ENCODE results near the gene TNS3. TPM values are rescaled to one million over a fixed set of nuclear protein-coding genes. Genes with fewer than 3 reads are reported as not detected.

The TNS3 gene
- polyA plus RNA-seq, 3 donors = 5.2 to 30.3 (median 7.9) TPM

DNA sequence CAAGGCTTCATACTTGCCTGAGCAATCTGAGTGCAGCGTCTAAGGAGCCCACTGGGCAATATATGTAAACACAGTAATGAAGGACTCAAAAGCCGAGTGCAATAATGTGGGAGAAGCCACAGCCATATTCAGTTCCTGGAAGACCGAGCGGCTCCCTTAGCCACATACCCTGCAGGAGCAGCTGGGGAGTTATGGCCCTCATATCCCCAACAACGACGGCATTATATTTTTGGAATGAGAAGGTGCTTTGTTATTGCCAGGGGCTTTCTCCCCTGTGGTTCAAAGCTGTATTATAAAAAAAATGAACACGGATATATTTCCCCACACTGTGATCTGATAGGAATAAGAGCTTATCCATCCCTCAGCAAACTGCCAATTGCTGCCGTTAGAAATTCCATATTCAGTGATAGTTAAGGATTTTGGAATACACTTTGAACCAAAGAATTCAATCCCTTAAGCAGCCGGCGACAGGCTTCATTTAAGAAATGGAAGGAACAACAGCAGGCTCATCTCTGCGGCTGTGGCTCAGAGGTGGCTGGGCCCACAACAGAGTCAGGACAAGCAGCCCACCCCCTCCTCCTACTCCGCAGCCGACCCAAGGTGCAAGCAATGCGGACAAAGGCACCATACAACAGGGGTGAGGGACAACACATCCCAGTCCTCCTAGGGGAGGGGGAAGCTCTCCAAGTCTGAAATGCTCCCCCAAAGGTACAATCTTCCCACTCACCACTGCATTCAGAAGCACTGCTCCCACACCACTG is 77.2 kb downstream of the TNS3 start:
- Histone ChIP-seq H3K9ac (ENCODE audit: insufficient read depth, low read length, poor library complexity, severe bottlenecking) (no peak overlapping the region), H2AFZ (ENCODE audit: insufficient read depth, low read depth, low read length, poor library complexity, severe bottlenecking) (no peak overlapping the region), H3K27ac (ENCODE audit: low read depth in 1 of 2, low read length in 2 of 2) (peak overlapping the region; percentile 59 to 78), H3K4me1 (ENCODE audit: control insufficient read depth in 1 of 2, insufficient read depth in 2 of 2, low read length in 2 of 2) (peaks cover 32 to 45% of the 10 kb centered on the region in 2 donors), H3K9me3 (replicated peaks in 1 of 2; ENCODE audit: control insufficient read depth in 1 of 2, insufficient read depth in 1 of 2, low read length in 2 of 2) (peaks cover 0 to 3% of the 10 kb centered on the region in 2 donors), H3K4me3 (replicated peaks in 1 of 3; ENCODE audit: low read depth in 2 of 3, low read length in 3 of 3) (no peak overlapping the region), H3K79me2 (ENCODE audit: insufficient read depth, low read length) (peaks cover 96% of the 10 kb centered on the region), H3K27me3 (ENCODE audit: control insufficient read depth in 2 of 2, insufficient read depth in 2 of 2, low read length in 2 of 2) (no peaks in the 10 kb centered on the region), H3K36me3 (replicated peaks in 1 of 2; ENCODE audit: control insufficient read depth in 1 of 2, insufficient read depth in 2 of 2, low read length in 2 of 2) (peaks cover 29 to 82% of the 10 kb centered on the region in 2 donors), H3K4me2 (replicated peaks; ENCODE audit: extremely low read depth, low read length, poor library complexity, severe bottlenecking) (no peak overlapping the region), H4K20me1 (ENCODE audit: insufficient read depth, low read length) (peaks cover 94% of the 10 kb centered on the region)
- TF ChIP-seq, protein P1, sequence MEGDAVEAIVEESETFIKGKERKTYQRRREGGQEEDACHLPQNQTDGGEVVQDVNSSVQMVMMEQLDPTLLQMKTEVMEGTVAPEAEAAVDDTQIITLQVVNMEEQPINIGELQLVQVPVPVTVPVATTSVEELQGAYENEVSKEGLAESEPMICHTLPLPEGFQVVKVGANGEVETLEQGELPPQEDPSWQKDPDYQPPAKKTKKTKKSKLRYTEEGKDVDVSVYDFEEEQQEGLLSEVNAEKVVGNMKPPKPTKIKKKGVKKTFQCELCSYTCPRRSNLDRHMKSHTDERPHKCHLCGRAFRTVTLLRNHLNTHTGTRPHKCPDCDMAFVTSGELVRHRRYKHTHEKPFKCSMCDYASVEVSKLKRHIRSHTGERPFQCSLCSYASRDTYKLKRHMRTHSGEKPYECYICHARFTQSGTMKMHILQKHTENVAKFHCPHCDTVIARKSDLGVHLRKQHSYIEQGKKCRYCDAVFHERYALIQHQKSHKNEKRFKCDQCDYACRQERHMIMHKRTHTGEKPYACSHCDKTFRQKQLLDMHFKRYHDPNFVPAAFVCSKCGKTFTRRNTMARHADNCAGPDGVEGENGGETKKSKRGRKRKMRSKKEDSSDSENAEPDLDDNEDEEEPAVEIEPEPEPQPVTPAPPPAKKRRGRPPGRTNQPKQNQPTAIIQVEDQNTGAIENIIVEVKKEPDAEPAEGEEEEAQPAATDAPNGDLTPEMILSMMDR (IDR thresholded peaks at IDR 0.05) = no peak
- peaks cover 59 to 69% of the 10 kb centered on the region in 2 donors for H3K36me3 Mint-ChIP-seq
- DNase-seq = no peak
- H3K4me1 Mint-ChIP-seq = peaks cover 55% of the 10 kb centered on the region
- H3K4me3 Mint-ChIP-seq = no peak overlapping the region
- peaks cover 0 to 4% (median 1%) of the 10 kb centered on the region in 7 donors for H3K9me3 Mint-ChIP-seq
- intact Hi-C loops (cut with micrococcal nuclease) = loop anchor here in 1 of 2 donors (5.0 kb wide), 1 partner anchor 52 kb away; no protein-coding TSS in a partner anchor
- no peaks in the 10 kb centered on the region for H3K27me3 Mint-ChIP-seq (ENCODE audit: low read depth in 3 of 3)
- WGBS (ENCODE audit: insufficient coverage) = 94% methylated on average over 3 of the region's 14 CpGs
- peak overlapping the region; percentile 58 to 93 (median 74) for H3K27ac Mint-ChIP-seq

DNA sequence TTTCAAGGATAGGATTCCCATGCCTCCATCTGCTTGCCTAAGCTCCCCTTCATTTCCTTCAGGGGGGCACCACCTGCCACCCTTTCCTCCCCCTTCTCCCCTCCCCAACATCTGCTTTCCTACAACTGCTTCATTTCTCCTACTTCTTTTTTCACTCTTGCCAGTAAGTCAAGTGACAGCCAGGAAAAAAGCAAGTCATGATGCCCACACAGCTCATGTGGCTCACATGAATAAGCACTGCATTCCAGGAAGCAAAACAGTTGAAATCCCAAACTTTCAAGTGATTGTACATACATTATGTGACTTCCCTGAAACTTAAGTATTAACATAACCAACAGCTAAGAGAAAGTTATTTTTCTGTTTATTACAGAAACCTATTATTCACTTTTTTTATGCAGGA is 78.6 kb downstream of the TNS3 start:
- intact Hi-C loops (cut with micrococcal nuclease) = loop anchor here in 1 of 2 donors (5.0 kb wide), 1 partner anchor 51 kb away; no protein-coding TSS in a partner anchor
- Histone ChIP-seq H4K20me1 (ENCODE audit: insufficient read depth, low read length) (peaks cover 92% of the 10 kb centered on the region), H3K27ac (ENCODE audit: low read depth in 1 of 2, low read length in 2 of 2) (peak overlapping the region in 1 of 2 donors; percentile 78), H3K4me3 (replicated peaks in 1 of 3; ENCODE audit: low read depth in 2 of 3, low read length in 3 of 3) (no peak overlapping the region), H2AFZ (ENCODE audit: insufficient read depth, low read depth, low read length, poor library complexity, severe bottlenecking) (no peak overlapping the region), H3K79me2 (ENCODE audit: insufficient read depth, low read length) (peaks cover 96% of the 10 kb centered on the region), H3K27me3 (ENCODE audit: control insufficient read depth in 2 of 2, insufficient read depth in 2 of 2, low read length in 2 of 2) (no peaks in the 10 kb centered on the region), H3K9ac (ENCODE audit: insufficient read depth, low read length, poor library complexity, severe bottlenecking) (no peak overlapping the region), H3K4me2 (replicated peaks; ENCODE audit: extremely low read depth, low read length, poor library complexity, severe bottlenecking) (peak overlapping the region; percentile 13), H3K4me1 (ENCODE audit: control insufficient read depth in 1 of 2, insufficient read depth in 2 of 2, low read length in 2 of 2) (peaks cover 37 to 53% of the 10 kb centered on the region in 2 donors), H3K36me3 (replicated peaks in 1 of 2; ENCODE audit: control insufficient read depth in 1 of 2, insufficient read depth in 2 of 2, low read length in 2 of 2) (peaks cover 15 to 74% of the 10 kb centered on the region in 2 donors), H3K9me3 (replicated peaks in 1 of 2; ENCODE audit: control insufficient read depth in 1 of 2, insufficient read depth in 1 of 2, low read length in 2 of 2) (no peaks in the 10 kb centered on the region)
- Mint-ChIP-seq H3K4me1 (peaks cover 65% of the 10 kb centered on the region), H3K27ac (peak overlapping the region in 6 of 7 donors; percentile 72 to 93 (median 81)), H3K36me3 (peaks cover 48 to 66% of the 10 kb centered on the region in 2 donors), H3K27me3 (ENCODE audit: low read depth in 3 of 3) (no peaks in the 10 kb centered on the region), H3K4me3 (peak overlapping the region in 1 of 2 donors; percentile 13), H3K9me3 (no peaks in the 10 kb centered on the region)
- DNase-seq = peak in 2 of 3 donors; percentile 42 to 65
- TF ChIP-seq, protein P1 (IDR thresholded peaks at IDR 0.05) = no peak

Measured in CD14-positive monocyte (primary cell).